Astrocyte of the cerebellum (primary cell): ENCODE measurements around the gene RGS13.

ENCODE experiments used
- DNase-seq: peaks from one replicate; pipeline ENCODE4 v3.0.0-alpha.2; 2011; ENCODE audit warnings: low read depth
- H3K4me3 ChIP-seq: 2 replicates; pipeline ENCODE4 v1.5.1; 2011; ENCODE audit warnings: mild to moderate bottlenecking, low read depth, low read length, moderate library complexity
- CTCF ChIP-seq: IDR thresholded peaks from 2 replicates; pipeline ENCODE4 v1.5.1; 2012; ENCODE audit warnings: low read length, low read depth, moderate library complexity, mild to moderate bottlenecking; ENCODE audit errors: missing control alignments
- in situ Hi-C: cut with HindIII; loops from 2 replicates; pipeline ENCODE4 v1.10.0; 2017; ENCODE audit warnings: low sequenced_read_pairs

The RGS13 gene

GRCh38 chr1:192652159-192652558, 16.2 kb downstream of the RGS13 start:
- H3K4me3 ChIP-seq, result no peak overlapping the region
- TF ChIP-seq CTCF, result no peak
- in situ Hi-C loops, result no loop called here
- DNase-seq, result no peak

- no peak for TF ChIP-seq CTCF
- DNase-seq, result no peak
- in situ Hi-C loops, result no loop called here
- H3K4me3 ChIP-seq, result no peak overlapping the region
These were observed 18.2 kb downstream of the RGS13 start for GRCh38 chr1:192654120-192654519.

- in situ Hi-C loops, result no loop called here
- no peak overlapping the region for H3K4me3 ChIP-seq
- no peak for DNase-seq
- no peak for TF ChIP-seq CTCF
These were observed 18.8 kb downstream of the RGS13 start for GRCh38 chr1:192654591-192655251.

- no peak for TF ChIP-seq CTCF
- in situ Hi-C loops, result no loop called here
- DNase-seq, result no peak
- no peak overlapping the region for H3K4me3 ChIP-seq
These were observed 21.8 kb downstream of the RGS13 start for GRCh38 chr1:192657760-192658159.

GRCh38 chr1:192658255-192658654, 22.3 kb downstream of the RGS13 start:
- no peak overlapping the region for H3K4me3 ChIP-seq
- no peak for DNase-seq
- TF ChIP-seq CTCF, result no peak
- in situ Hi-C loops, result no loop called here

GRCh38 chr1:192660613-192661012, 24.7 kb downstream of the RGS13 start:
- in situ Hi-C loops, result no loop called here
- no peak for DNase-seq
- no peak overlapping the region for H3K4me3 ChIP-seq
- TF ChIP-seq CTCF, result no peak
